Hepatocyte (in vitro differentiated cells): ENCODE results near the gene SPAG16.

Experiments used
- CTCF ChIP-seq: fragments of 200-600 bp; sonication (generic); IDR thresholded peaks from 2 replicates; pipeline ENCODE4 v1.5.1; 2016; ENCODE audit warnings: antibody characterized with exemption, mild to moderate bottlenecking; ENCODE audit not compliant: poor library complexity
- EZH2 ChIP-seq: fragments of 200-600 bp; sonication (generic); IDR thresholded peaks from 2 replicates; pipeline ENCODE4 v1.6.1; 2016; ENCODE audit warnings: antibody characterized with exemption, mild to moderate bottlenecking, borderline replicate concordance

- TF ChIP-seq EZH2 (no peak), CTCF (no peak)
Measured at GRCh38 chr2:214246417-214246816, 962.2 kb downstream of the SPAG16 start.
